ENCODE data around the gene ARRB2. TPM values are rescaled to one million over a fixed set of nuclear protein-coding genes. Genes with fewer than 3 reads are reported as not detected.

The ARRB2 gene
- total and polyA plus RNA-seq, 11 donors = 10.9 to 87.6 (median 23.0) TPM

DNA sequence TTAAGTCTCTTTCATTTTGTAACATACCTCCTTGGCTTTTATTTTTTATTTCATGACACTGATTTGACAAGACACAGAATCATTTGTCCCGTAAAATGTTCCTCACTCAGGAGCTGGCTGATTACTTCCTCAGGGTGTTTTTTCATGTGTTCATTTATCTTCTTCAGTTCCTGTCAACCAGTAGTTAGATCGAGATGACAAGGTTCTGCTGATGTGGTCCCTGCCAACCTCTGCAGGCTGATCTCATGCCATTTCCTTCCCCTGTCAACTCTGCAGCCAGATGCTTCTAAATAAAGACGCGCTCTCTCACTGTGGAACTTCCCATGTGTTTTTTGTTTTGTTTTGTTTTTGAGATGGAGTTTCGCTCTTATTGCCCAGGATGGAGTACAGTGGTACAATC is 37.4 kb downstream of the ARRB2 start:
- Histone ChIP-seq H3K9me3 (no peaks in the 10 kb centered on the region), H3K27ac (peak overlapping the region in 6 of 12 donors; percentile 4 to 83 (median 62)), H3K36me3 (no peaks in the 10 kb centered on the region), H3K27me3 (peaks cover 0 to 41% (median 21%) of the 10 kb centered on the region in 9 donors), H3K4me3 (no peak overlapping the region), H3K4me1 (peaks cover 0 to 24% (median 1%) of the 10 kb centered on the region in 12 donors)
- peak; percentile 71 to 88 (median 77) for ATAC-seq
- DNase-seq = no peak
- WGBS, 4 donors = 3 to 16% (median 8%) methylated on average over 5 of the region's 5 CpGs
- TF ChIP-seq, protein P1, sequence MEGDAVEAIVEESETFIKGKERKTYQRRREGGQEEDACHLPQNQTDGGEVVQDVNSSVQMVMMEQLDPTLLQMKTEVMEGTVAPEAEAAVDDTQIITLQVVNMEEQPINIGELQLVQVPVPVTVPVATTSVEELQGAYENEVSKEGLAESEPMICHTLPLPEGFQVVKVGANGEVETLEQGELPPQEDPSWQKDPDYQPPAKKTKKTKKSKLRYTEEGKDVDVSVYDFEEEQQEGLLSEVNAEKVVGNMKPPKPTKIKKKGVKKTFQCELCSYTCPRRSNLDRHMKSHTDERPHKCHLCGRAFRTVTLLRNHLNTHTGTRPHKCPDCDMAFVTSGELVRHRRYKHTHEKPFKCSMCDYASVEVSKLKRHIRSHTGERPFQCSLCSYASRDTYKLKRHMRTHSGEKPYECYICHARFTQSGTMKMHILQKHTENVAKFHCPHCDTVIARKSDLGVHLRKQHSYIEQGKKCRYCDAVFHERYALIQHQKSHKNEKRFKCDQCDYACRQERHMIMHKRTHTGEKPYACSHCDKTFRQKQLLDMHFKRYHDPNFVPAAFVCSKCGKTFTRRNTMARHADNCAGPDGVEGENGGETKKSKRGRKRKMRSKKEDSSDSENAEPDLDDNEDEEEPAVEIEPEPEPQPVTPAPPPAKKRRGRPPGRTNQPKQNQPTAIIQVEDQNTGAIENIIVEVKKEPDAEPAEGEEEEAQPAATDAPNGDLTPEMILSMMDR (IDR thresholded peaks at IDR 0.05) = no peak
- TF ChIP-seq POLR2A (IDR thresholded peaks at IDR 0.05) = no peak
- intact Hi-C loops (cut with DNase I) = no loop called here

DNA sequence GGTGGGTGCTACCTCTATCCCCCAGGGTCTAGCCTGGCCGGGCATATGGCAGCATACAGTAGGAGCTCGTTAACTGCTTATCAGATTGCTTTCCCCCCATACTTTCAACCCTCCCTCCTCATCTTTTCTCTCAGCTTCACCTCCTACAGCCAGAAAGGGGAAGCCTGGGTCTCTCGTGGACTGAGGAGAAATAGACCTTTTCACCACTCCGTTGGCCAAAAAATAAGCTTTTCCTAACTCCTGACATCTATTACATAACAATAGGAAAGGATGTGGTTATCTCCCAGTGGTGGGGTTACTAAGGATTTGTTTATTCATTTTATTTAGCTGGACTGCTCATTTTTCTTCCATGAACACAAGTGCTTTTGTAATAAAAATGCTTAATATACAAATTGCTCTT is 38.3 kb downstream of the ARRB2 start:
- intact Hi-C loops (cut with DNase I) = no loop called here
- H3K4me1 ChIP-seq = peaks cover 0 to 24% (median 1%) of the 10 kb centered on the region in 12 donors
- 46 to 61% (median 52%) methylated on average over 4 of the region's 4 CpGs for WGBS, 4 donors
- H3K4me3 ChIP-seq = no peak overlapping the region
- no peaks in the 10 kb centered on the region for H3K9me3 ChIP-seq
- no peak for DNase-seq
- H3K36me3 ChIP-seq = no peaks in the 10 kb centered on the region
- ATAC-seq = peak in 1 of 4 donors; percentile 32
- peak overlapping the region in 5 of 12 donors; percentile 20 to 83 (median 55) for H3K27ac ChIP-seq
- TF ChIP-seq, protein P1 (IDR thresholded peaks at IDR 0.05) = no peak
- TF ChIP-seq POLR2A (IDR thresholded peaks at IDR 0.05) = no peak
- H3K27me3 ChIP-seq = peaks cover 0 to 41% (median 22%) of the 10 kb centered on the region in 9 donors

DNA sequence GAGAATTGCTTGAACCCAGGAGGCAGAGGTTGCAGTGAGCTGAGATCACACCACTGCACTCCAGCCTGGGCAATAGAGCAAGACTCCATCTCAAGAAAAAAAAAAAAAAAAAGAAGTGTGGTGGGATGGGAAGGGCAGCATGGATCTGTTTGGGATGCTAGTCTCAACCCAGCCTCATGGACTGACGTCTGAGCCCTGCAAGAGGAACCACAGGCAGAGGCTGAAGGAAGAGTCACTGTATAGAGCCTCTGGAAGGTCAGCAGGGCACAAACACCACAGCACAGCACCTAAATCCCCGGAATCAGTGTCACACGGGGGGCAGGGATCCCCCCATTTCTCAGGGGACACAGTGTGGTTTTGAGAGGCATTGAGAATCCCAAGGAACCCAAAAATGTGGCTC is 40.2 kb downstream of the ARRB2 start:
- no peak overlapping the region for H3K4me3 ChIP-seq
- ATAC-seq (peak in 1 of 4 donors; percentile 31), DNase-seq (no peak)
- H3K27me3 ChIP-seq = peaks cover 0 to 24% (median 10%) of the 10 kb centered on the region in 9 donors
- no peaks in the 10 kb centered on the region for H3K36me3 ChIP-seq
- no peaks in the 10 kb centered on the region for H3K9me3 ChIP-seq
- H3K27ac ChIP-seq = no peak overlapping the region
- intact Hi-C loops (cut with DNase I) = no loop called here
- WGBS, 4 donors = 39 to 56% (median 45%) methylated on average over 3 of the region's 3 CpGs
- peaks cover 0 to 24% (median 0%) of the 10 kb centered on the region in 12 donors for H3K4me1 ChIP-seq
- no peak for TF ChIP-seq POLR2A (IDR thresholded peaks at IDR 0.05)
- TF ChIP-seq, protein P1 (IDR thresholded peaks at IDR 0.05) = no peak

DNA sequence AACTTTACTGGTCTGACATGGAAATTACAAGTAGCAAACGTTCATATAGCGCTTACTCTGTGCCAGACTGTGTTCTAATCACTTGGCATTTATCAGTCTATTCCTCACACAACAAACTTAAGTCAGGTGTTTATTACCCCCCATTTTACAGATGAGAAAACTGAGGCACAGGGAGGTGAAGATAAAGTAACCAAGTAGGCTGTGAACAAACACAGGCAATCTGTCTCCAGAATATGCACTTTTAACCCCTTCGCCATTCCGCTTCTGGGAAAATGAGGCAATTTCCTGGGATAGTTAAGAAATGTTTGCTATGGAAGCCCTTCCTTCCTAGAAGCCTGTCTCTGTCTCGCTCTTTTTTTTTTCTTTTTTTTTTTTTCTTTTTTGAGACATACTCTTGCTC is 41.5 kb downstream of the ARRB2 start:
- no peak overlapping the region for H3K4me3 ChIP-seq
- peaks cover 0 to 24% (median 0%) of the 10 kb centered on the region in 12 donors for H3K4me1 ChIP-seq
- WGBS, 4 donors = 54 to 69% (median 57%) methylated on average over 5 of the region's 5 CpGs
- no peaks in the 10 kb centered on the region for H3K36me3 ChIP-seq
- no peak overlapping the region for H3K27ac ChIP-seq
- intact Hi-C loops (cut with DNase I) = no loop called here
- H3K27me3 ChIP-seq = peaks cover 0 to 22% (median 12%) of the 10 kb centered on the region in 9 donors
- TF ChIP-seq, protein P1 (IDR thresholded peaks at IDR 0.05) = no peak
- TF ChIP-seq POLR2A (IDR thresholded peaks at IDR 0.05) = no peak
- no peak for ATAC-seq
- no peak for DNase-seq
- no peaks in the 10 kb centered on the region for H3K9me3 ChIP-seq
